Brain pericyte (primary cell): Measurements from ENCODE around the gene HMGB2.

Experiments
- DNase-seq: peaks from one replicate; pipeline ENCODE4 v3.0.0-alpha.2; 2012; ENCODE audit warnings: low read depth, low spot score

Gene HMGB2

DNA sequence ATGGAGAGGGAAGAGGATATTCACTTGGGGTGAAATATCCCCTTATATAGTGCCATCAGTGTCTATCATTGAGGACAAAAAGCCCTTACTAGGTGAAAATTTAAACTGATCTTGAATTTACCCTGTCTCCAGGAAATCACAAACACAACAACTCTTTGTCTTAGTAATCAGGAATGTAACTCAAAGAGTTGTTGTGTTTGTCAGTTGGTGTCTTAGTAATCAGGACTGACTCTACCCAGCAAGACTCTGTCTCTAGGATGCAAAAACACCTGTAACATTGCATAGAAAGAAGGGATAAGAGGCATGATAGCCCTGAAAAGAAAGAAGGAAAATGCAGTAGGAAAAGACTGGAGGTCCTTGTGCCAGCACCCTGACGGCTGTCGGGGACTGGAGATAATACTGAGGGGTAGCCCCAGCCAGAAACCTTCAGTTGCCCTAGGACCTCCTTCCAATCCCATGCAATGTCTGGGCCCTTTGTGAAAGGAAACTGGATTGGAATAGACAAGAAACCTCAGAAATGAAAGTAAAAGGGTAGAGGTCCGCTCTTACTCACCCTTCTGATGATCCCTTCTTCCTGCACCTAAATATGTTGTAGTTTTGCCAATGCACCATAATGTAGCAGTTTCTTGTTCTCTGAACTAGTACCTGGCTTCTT lies 45.3 kb downstream of the HMGB2 start:
- DNase-seq: no peak

- no peak for DNase-seq
These were observed 45.9 kb downstream of the HMGB2 start for GRCh38 chr4:173288296-173288695.

- no peak for DNase-seq
These were observed 46.7 kb downstream of the HMGB2 start for GRCh38 chr4:173287486-173287885.

GRCh38 chr4:173284463-173284862 lies 49.7 kb downstream of the HMGB2 start:
- no peak for DNase-seq

- no peak for DNase-seq
These were observed 51.5 kb downstream of the HMGB2 start for GRCh38 chr4:173282626-173283025.

DNA sequence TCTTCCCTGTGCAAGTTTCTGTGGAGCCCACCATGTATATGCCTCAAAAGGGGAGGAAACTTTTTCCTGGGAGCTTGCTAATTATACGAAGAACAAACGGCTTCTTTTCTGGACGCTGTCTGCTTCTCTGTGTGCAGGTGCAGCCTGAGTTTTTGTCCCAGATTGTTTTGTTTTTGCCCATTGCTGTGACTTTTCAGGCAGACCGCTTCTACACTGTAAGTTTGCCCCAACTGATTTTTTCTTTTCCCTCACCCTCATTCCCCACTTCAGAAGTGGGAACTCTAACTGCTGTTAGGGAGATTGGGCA lies 51.9 kb downstream of the HMGB2 start:
- no peak for DNase-seq

DNA sequence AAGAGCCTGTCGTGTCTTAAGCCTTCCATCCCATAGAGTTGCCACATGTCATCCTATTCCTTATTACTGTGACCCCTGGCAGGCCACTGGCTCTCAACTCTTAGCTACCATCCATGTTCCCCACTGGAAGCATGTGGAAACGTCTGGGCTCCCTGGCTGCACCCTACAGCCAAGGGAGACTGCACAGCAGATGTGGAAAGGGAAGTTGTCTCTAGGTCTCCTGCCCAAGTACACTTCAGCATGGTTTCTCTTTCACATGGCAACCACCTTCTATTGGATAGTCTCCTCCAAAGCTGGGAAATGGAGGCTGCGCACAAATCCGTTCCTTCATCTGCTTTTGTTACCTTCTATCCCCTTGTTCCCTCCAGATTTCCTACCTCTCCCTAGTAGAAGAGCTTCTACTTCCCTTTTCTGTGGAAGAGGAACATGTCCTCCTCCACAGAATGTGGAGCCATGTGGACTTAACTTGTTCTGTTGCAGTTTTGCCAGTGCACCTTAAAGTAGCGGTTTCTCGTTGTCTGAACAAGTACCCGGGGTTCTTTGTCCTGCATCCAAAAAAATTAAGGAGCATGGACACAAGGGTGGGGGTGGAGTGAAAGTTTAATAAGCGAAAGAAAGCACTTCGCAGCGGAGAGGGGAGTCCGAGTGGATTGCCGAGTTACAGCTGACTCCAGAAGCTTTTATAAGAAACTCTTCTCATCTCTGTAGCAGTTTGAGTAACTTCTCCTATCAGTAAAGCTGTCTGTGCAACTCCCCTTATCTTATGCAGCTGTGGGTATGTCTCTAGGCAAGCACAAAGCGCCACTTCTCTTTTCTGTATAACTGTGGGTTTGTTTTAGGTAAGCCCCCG lies 52.5 kb downstream of the HMGB2 start:
- DNase-seq: no peak
